ENCODE results near the gene PALMD.
A peak's percentile ranks its signal among the peaks of the same experiment; 100 is the strongest.

PALMD gene

GRCh38 chr1:99645699-99646531, at the start of gene PALMD:
Gene PALMD (plus strand): TSS chr1:99646113. CDS start chr1:99646318, 205 bp downstream.
- DNase-seq = no peak

GRCh38 chr1:99598738-99599411, 47.0 kb upstream of the PALMD start:
- no peak for DNase-seq

- peak; percentile 19 to 55 for DNase-seq
These were observed 46.2 kb upstream of the PALMD start for GRCh38 chr1:99599678-99600175.

- DNase-seq = no peak
These were observed 45.1 kb upstream of the PALMD start for GRCh38 chr1:99600782-99601181.

GRCh38 chr1:99601208-99601607, 44.7 kb upstream of the PALMD start:
- DNase-seq = no peak

- no peak for DNase-seq
These were observed 44.1 kb upstream of the PALMD start for GRCh38 chr1:99601709-99602403.

- DNase-seq = no peak
These were observed 43.4 kb upstream of the PALMD start for GRCh38 chr1:99602404-99602969.

- DNase-seq = no peak
These were observed 42.0 kb upstream of the PALMD start for GRCh38 chr1:99603699-99604560.

GRCh38 chr1:99606306-99606705, 39.6 kb upstream of the PALMD start:
- no peak for DNase-seq

GRCh38 chr1:99607590-99607989, 38.3 kb upstream of the PALMD start:
- DNase-seq = no peak

GRCh38 chr1:99608058-99608457, 37.9 kb upstream of the PALMD start:
- DNase-seq = no peak

GRCh38 chr1:99613716-99614115, 32.2 kb upstream of the PALMD start:
- DNase-seq = no peak

- DNase-seq = no peak
These were observed 31.2 kb upstream of the PALMD start for GRCh38 chr1:99614728-99615127.

GRCh38 chr1:99619583-99619982, 26.3 kb upstream of the PALMD start:
- DNase-seq = no peak

GRCh38 chr1:99621340-99621901, 24.5 kb upstream of the PALMD start:
- no peak for DNase-seq

GRCh38 chr1:99622702-99623347, 23.1 kb upstream of the PALMD start:
- DNase-seq = no peak

GRCh38 chr1:99623554-99623953, 22.4 kb upstream of the PALMD start:
- DNase-seq = no peak

GRCh38 chr1:99627615-99628014, 18.3 kb upstream of the PALMD start:
- no peak for DNase-seq

GRCh38 chr1:99629164-99629563, 16.7 kb upstream of the PALMD start:
- no peak for DNase-seq

GRCh38 chr1:99634971-99635624, 10.8 kb upstream of the PALMD start:
- no peak for DNase-seq

GRCh38 chr1:99635664-99636063, 10.2 kb upstream of the PALMD start:
- no peak for DNase-seq
